PFSK-1 (cell line): ENCODE results near the gene NDUFS7.
A peak's percentile ranks its signal among the peaks of the same experiment; 100 is the strongest.

Source experiments
- FOXP2 ChIP-seq: optimal IDR thresholded peaks from 2 replicates; pipeline ENCODE3; 2011; ENCODE audit warnings: borderline replicate concordance, control low read depth, inconsistent platforms; ENCODE audit not compliant: insufficient read depth; ENCODE audit errors: extremely low read length, extremely low read depth
- POLR2AphosphoS5 ChIP-seq: IDR thresholded peaks from 2 replicates; pipeline ENCODE4 v1.6.1; 2012; ENCODE audit warnings: low read depth, mild to moderate bottlenecking, control low read depth, low read length, moderate library complexity
- SIN3A ChIP-seq: IDR thresholded peaks from 2 replicates; pipeline ENCODE4 v1.6.1; 2012; ENCODE audit warnings: mild to moderate bottlenecking, low read length, moderate library complexity, borderline replicate concordance; ENCODE audit not compliant: insufficient read depth
- TAF1 ChIP-seq: IDR thresholded peaks from 2 replicates; pipeline ENCODE4 v1.6.1; 2012; ENCODE audit warnings: low read length, control low read depth, borderline replicate concordance; ENCODE audit not compliant: insufficient read depth
- TF ChIP-seq, protein P1 (sequence below), 2 experiments: IDR thresholded peaks; 2 replicates each; pipeline versions ENCODE4 v1.6.1 to v1.8.0; 2011 to 2012; ENCODE audit warnings: low read depth in 2 of 2, low read length in 2 of 2, control low read depth in 1 of 2, inconsistent platforms in 1 of 2, mild to moderate bottlenecking in 1 of 2, moderate library complexity in 1 of 2; ENCODE audit not compliant: insufficient read depth in 1 of 2

The NDUFS7 gene

DNA sequence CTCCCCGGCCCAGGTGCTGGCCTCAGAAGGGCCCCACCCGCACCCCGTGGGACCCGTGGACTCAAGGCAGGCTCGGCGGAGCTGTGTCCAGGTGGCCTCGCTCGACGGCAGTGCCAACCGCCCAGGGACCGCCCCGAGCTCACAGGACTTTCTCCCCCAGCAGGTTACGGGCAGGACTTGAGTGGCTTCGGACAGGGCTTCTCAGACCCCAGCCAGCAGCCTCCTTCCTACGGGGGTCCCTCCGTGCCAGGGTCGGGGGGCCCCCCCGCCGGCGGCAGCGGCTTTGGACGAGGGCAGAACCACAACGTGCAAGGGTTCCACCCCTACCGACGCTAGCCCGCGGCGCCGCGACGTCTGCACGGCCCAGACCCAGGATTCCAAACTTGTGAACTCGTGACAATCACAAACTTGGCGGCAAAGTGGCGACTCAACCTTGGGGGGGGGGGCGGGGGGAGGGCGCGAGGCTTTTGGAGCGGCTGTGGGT lies 50.9 kb downstream of the NDUFS7 start:
- TF ChIP-seq, protein P1, sequence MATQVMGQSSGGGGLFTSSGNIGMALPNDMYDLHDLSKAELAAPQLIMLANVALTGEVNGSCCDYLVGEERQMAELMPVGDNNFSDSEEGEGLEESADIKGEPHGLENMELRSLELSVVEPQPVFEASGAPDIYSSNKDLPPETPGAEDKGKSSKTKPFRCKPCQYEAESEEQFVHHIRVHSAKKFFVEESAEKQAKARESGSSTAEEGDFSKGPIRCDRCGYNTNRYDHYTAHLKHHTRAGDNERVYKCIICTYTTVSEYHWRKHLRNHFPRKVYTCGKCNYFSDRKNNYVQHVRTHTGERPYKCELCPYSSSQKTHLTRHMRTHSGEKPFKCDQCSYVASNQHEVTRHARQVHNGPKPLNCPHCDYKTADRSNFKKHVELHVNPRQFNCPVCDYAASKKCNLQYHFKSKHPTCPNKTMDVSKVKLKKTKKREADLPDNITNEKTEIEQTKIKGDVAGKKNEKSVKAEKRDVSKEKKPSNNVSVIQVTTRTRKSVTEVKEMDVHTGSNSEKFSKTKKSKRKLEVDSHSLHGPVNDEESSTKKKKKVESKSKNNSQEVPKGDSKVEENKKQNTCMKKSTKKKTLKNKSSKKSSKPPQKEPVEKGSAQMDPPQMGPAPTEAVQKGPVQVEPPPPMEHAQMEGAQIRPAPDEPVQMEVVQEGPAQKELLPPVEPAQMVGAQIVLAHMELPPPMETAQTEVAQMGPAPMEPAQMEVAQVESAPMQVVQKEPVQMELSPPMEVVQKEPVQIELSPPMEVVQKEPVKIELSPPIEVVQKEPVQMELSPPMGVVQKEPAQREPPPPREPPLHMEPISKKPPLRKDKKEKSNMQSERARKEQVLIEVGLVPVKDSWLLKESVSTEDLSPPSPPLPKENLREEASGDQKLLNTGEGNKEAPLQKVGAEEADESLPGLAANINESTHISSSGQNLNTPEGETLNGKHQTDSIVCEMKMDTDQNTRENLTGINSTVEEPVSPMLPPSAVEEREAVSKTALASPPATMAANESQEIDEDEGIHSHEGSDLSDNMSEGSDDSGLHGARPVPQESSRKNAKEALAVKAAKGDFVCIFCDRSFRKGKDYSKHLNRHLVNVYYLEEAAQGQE (IDR thresholded peaks at IDR 0.05; ENCODE audit: insufficient read depth in 1 of 2, low read depth in 2 of 2, low read length in 2 of 2) = no peak
- no peak for TF ChIP-seq FOXP2
- no peak for TF ChIP-seq POLR2AphosphoS5
- TF ChIP-seq SIN3A = no peak
- TF ChIP-seq TAF1 = no peak

DNA sequence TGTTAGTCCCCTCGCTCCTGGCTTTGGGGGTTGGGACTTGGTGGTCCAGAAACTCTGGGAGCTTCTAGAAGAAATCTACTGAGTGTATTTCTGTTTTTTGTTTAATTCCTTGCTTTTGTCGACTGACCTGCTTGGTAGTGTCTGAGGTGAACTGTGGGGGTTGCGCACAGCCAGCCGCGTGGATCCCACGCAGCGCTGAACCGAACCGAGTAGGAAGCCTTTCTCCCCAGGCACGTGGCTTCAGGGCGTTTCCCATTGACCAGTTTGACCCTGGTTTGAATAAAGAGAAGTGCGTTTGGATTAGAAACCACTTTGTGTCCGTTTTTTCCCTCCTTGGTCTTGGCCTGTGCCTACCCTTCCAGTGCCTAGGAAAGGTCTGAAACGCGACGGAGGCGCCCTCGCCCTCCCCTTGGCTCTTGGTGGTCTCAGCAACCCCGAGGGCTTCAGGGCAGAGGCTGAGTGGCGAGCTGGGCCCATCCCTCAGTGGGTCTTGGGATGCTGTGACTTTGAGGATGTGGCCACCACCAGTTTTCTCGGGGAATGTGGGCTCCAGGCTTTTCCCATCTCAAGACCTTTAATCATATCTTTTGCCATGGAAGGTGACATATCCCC lies 51.8 kb downstream of the NDUFS7 start:
- no peak for TF ChIP-seq POLR2AphosphoS5
- TF ChIP-seq SIN3A = no peak

DNA sequence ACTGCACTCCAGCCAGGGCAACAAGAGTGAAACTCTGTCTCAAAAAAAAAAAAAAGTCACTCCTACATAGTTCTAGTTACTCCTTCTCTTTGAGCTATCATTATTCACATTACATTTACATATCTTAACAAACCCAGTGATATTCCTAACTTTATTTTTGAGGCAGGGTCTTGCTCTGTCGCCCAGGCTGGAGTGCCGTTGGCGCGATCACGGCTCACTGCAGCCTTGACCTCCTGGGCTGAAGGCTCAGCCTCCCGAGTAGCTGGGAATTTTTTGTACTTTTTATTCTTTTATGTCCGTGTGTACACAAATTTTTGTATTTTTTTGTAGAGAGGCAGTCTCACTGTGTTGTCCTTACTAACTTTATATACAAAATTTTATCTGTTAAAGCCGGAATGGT lies 53.9 kb downstream of the NDUFS7 start:
- TF ChIP-seq POLR2AphosphoS5 = no peak
- TF ChIP-seq SIN3A = no peak
- TF ChIP-seq, protein P1 (IDR thresholded peaks at IDR 0.05; ENCODE audit: insufficient read depth in 1 of 2, low read depth in 2 of 2, low read length in 2 of 2) = no peak
- no peak for TF ChIP-seq TAF1
- no peak for TF ChIP-seq FOXP2

- TF ChIP-seq POLR2AphosphoS5 (peak; percentile 98), TAF1 (peak; percentile 99), SIN3A (peak; percentile 80; the same call in 1 of the 2 replicates), FOXP2 (peak; percentile 94)
- TF ChIP-seq, protein P1 (IDR thresholded peaks at IDR 0.05; ENCODE audit: insufficient read depth in 1 of 2, low read depth in 2 of 2, low read length in 2 of 2) = peak; percentile 65 to 74
Measured at GRCh38 chr19:1438035-1438932, 54.6 kb downstream of the NDUFS7 start, which contains the start of gene RPS15. Gene RPS15, plus strand, starts transcription at chr19:1438396. Its CDS starts 30 bp downstream, at chr19:1438426.

GRCh38 chr19:1438933-1439354 lies 55.2 kb downstream of the NDUFS7 start:
- TF ChIP-seq, protein P1 (IDR thresholded peaks at IDR 0.05; ENCODE audit: insufficient read depth in 1 of 2, low read depth in 2 of 2, low read length in 2 of 2) = no peak
- TF ChIP-seq POLR2AphosphoS5 (no peak; the same call in 1 of the 2 replicates), SIN3A (no peak), FOXP2 (no peak), TAF1 (no peak)
